Karpas-422 (cell line): ENCODE data around the gene NACA2. TPM values are rescaled to one million over a fixed set of nuclear protein-coding genes. Genes with fewer than 3 reads are reported as not detected.
"Not testable (repeated sequence)": the region's sequence is repeated elsewhere in the genome, so short reads cannot be mapped to it uniquely, and the experiment has no call there.

Experiments
- DNase-seq: peaks from one replicate; pipeline ENCODE4 v3.0.0-alpha.2; 2015
- H2AFZ ChIP-seq: fragments of 200-600 bp; sonication (generic); 2 replicates; pipeline ENCODE4 v1.6.1; 2014; ENCODE audit warnings: antibody characterized with exemption, low read length, mixed read lengths
- H3K27ac ChIP-seq: fragments of 200-600 bp; sonication (generic); 2 replicates; pipeline ENCODE4 v1.5.1; 2014; ENCODE audit warnings: mild to moderate bottlenecking, low read length, moderate library complexity
- H3K27me3 ChIP-seq: fragments of 200-600 bp; sonication (generic); 2 replicates; pipeline ENCODE4 v1.6.1; 2014; ENCODE audit warnings: low read length, mixed read lengths
- H3K36me3 ChIP-seq: fragments of 200-600 bp; sonication (generic); 2 replicates; pipeline ENCODE4 v1.6.1; 2014; ENCODE audit warnings: low read length, mixed read lengths; ENCODE audit not compliant: insufficient read depth
- H3K4me1 ChIP-seq: fragments of 200-600 bp; sonication (generic); 2 replicates; pipeline ENCODE4 v1.6.1; 2014; ENCODE audit warnings: mild to moderate bottlenecking, low read length, mixed read lengths
- H3K4me2 ChIP-seq: fragments of 200-600 bp; sonication (generic); 2 replicates; pipeline ENCODE4 v1.6.1; 2014; ENCODE audit warnings: low read length, low read depth, mild to moderate bottlenecking; ENCODE audit not compliant: poor library complexity, severe bottlenecking
- H3K4me3 ChIP-seq: fragments of 200-600 bp; sonication (generic); 2 replicates; pipeline ENCODE4 v1.5.1; 2014; ENCODE audit warnings: mild to moderate bottlenecking, antibody characterized with exemption, low read length, mixed read lengths
- H3K79me2 ChIP-seq: fragments of 200-600 bp; sonication (generic); 2 replicates; pipeline ENCODE4 v1.6.1; 2014; ENCODE audit warnings: mild to moderate bottlenecking, low read length, mixed read lengths
- H3K9ac ChIP-seq: fragments of 200-600 bp; sonication (generic); 2 replicates; pipeline ENCODE4 v1.6.0; 2014; ENCODE audit warnings: low read length
- H3K9me2 ChIP-seq: fragments of 200-600 bp; sonication (generic), shearing (Covaris generic); replicated peaks from 2 replicates; pipeline ENCODE4 v1.6.0; 2014; ENCODE audit warnings: mild to moderate bottlenecking, low read length, moderate library complexity; ENCODE audit not compliant: insufficient read depth
- H3K9me3 ChIP-seq: fragments of 300-700, 200-600 bp; sonication (generic); 2 replicates; pipeline ENCODE4 v1.6.1; 2014; ENCODE audit warnings: low read length, mixed read lengths
- H4K20me1 ChIP-seq: fragments of 200-600 bp; sonication (generic); 2 replicates; pipeline ENCODE4 v1.6.1; 2014; ENCODE audit warnings: mild to moderate bottlenecking, antibody characterized with exemption, low read length, low read depth; ENCODE audit not compliant: insufficient read depth
- total RNA-seq: library from RNA; depleted of rRNA; stranded (reverse); fragments of >200 nt; shearing (Covaris generic); gene quantifications from 2 replicates; pipeline ENCODE4 v1.2.3, GENCODE V29; 2014; ENCODE audit warnings: low replicate concordance

NACA2 gene
- total RNA-seq, 1 experiment from 2014 or later: not detected

GRCh38 chr17:61580502-61580901 lies 10.5 kb downstream of the NACA2 start:
- H3K27ac ChIP-seq: no peak overlapping the region
- H2AFZ ChIP-seq: no peak overlapping the region
- H3K4me3 ChIP-seq: no peak overlapping the region
- no peak overlapping the region for H3K9ac ChIP-seq
- H4K20me1 ChIP-seq: no peaks in the 10 kb centered on the region
- H3K9me3 ChIP-seq: no peaks in the 10 kb centered on the region
- H3K79me2 ChIP-seq: no peaks in the 10 kb centered on the region
- no peak for DNase-seq
- no peaks in the 10 kb centered on the region for H3K9me2 ChIP-seq
- H3K27me3 ChIP-seq: no peaks in the 10 kb centered on the region
- H3K4me1 ChIP-seq: peaks cover 5% of the 10 kb centered on the region; the same call in 1 of the 2 replicates
- no peak overlapping the region for H3K4me2 ChIP-seq
- no peaks in the 10 kb centered on the region for H3K36me3 ChIP-seq

DNA sequence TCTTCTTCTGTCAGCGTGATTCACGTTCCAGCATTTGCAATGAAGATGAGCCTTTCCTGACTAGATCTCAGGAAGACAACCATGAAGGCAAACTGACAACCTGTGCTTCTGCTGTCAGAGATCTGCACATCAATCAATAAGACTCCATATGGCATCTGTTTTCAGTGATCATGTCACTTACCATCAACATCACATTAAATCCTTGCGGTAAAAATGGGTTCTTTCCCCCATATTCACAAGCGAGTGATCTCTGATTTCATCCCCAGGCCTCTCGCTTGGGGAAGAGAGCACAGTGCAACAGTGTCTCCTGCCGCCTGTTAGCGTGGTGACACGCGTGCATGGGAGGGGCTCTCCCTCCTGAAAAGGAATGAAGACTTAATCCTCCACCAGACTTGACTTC lies 11.1 kb downstream of the NACA2 start:
- Histone ChIP-seq H3K9ac (no peak overlapping the region), H3K4me2 (no peak overlapping the region)

DNA sequence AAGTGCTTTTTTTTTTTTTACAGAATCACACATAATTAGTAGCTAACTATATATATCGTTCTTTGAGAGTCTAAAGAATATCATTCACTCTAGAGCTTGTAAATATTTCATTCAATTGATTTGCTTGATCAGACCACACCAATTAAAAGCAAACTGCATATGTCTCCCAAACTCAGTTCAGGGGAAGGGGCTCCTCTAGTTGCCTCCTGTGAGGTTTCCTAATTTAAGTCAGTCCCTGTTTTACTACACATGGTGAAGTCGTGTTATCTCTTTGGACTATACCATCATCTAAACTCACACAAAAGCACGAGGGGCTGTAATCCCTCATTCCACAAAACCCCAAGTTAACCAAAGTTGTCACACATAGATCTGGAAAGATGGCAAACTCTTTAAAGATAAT lies 11.7 kb downstream of the NACA2 start:
- no peaks in the 10 kb centered on the region for H3K9me2 ChIP-seq
- no peaks in the 10 kb centered on the region for H3K36me3 ChIP-seq
- DNase-seq: no peak
- H3K9ac ChIP-seq: no peak overlapping the region
- H3K4me1 ChIP-seq: no peaks in the 10 kb centered on the region
- H2AFZ ChIP-seq: no peak overlapping the region
- H3K79me2 ChIP-seq: no peaks in the 10 kb centered on the region
- H3K27me3 ChIP-seq: no peaks in the 10 kb centered on the region
- H3K9me3 ChIP-seq: no peaks in the 10 kb centered on the region
- no peak overlapping the region for H3K4me3 ChIP-seq
- no peaks in the 10 kb centered on the region for H4K20me1 ChIP-seq
- H3K4me2 ChIP-seq: no peak overlapping the region
- no peak overlapping the region for H3K27ac ChIP-seq

More for the DNA sequence above, 11.1 kb downstream of the NACA2 start:
- H3K27ac ChIP-seq: no peak overlapping the region
- H3K9me2 ChIP-seq: no peaks in the 10 kb centered on the region
- no peaks in the 10 kb centered on the region for H3K27me3 ChIP-seq
- H3K4me1 ChIP-seq: peaks cover 4% of the 10 kb centered on the region; the same call in 1 of the 2 replicates
- H3K9me3 ChIP-seq: no peaks in the 10 kb centered on the region
- no peak overlapping the region for H3K4me3 ChIP-seq
- H3K79me2 ChIP-seq: no peaks in the 10 kb centered on the region
- no peak overlapping the region for H2AFZ ChIP-seq
- no peaks in the 10 kb centered on the region for H3K36me3 ChIP-seq
- DNase-seq: no peak
- H4K20me1 ChIP-seq: no peaks in the 10 kb centered on the region

DNA sequence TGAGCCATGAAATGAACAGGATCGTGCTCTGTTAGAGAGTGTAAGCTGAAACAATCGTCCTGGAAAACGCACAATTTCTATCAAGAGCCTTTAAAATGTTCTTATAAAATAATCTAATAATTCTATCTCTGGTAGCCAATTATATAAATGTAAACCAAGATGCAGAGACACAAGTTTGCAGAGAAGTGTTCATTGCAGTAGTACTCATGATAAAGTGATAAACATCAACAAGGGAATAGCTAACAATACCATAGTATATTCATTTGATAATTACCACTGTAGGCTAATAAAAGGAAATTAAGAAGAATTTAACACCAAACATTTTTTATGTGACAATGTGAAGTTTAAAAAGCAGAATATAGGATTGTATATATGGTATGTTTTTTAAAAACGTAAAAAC lies 12.4 kb downstream of the NACA2 start:
- Histone ChIP-seq H4K20me1 (no peaks in the 10 kb centered on the region), H3K9me2 (no peaks in the 10 kb centered on the region), H3K9me3 (no peaks in the 10 kb centered on the region), H3K4me2 (no peak overlapping the region), H2AFZ (no peak overlapping the region), H3K4me3 (no peak overlapping the region), H3K27ac (no peak overlapping the region), H3K27me3 (no peaks in the 10 kb centered on the region), H3K79me2 (no peaks in the 10 kb centered on the region), H3K36me3 (no peaks in the 10 kb centered on the region), H3K9ac (no peak overlapping the region), H3K4me1 (no peaks in the 10 kb centered on the region)
- no peak for DNase-seq

- Histone ChIP-seq H3K9me3 (no peaks in the 10 kb centered on the region), H3K4me1 (no peaks in the 10 kb centered on the region), H3K4me2 (no peak overlapping the region), H3K36me3 (no peaks in the 10 kb centered on the region), H4K20me1 (no peaks in the 10 kb centered on the region), H3K79me2 (no peaks in the 10 kb centered on the region), H3K27me3 (no peaks in the 10 kb centered on the region), H3K27ac (no peak overlapping the region), H3K9me2 (no peaks in the 10 kb centered on the region), H3K9ac (no peak overlapping the region), H3K4me3 (no peak overlapping the region), H2AFZ (no peak overlapping the region)
- DNase-seq: no peak
Measured at GRCh38 chr17:61575983-61576382, 15.0 kb downstream of the NACA2 start.

DNA sequence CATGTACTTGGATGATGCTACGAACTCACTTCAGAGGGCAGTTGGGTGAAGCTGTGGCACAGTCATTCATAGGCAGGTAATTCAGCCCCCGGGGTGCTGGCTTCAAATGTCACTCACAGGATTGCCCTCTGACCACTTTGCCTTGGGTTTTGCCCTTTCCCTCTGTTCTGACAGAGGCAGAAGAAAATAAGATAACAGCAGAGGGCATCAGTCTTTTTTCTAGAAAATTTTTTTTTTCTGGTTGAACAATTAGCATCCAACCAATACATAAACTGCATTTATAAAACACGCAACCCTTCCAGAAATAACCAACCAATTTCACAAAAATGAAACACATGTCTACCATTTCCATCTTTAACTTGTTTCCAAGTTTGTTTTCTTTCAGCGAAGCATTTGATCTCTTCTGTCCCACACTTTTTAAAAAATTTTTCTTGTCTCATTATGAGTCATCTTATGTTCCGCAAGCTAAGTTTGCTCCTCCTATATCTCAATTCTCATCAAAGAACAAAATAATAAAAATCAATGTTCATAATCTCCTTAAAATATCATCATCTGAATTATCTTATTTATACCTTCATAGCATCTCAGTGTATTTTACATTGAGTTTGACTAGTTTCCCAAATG lies 15.6 kb downstream of the NACA2 start:
- no peak overlapping the region for H3K4me2 ChIP-seq

DNA sequence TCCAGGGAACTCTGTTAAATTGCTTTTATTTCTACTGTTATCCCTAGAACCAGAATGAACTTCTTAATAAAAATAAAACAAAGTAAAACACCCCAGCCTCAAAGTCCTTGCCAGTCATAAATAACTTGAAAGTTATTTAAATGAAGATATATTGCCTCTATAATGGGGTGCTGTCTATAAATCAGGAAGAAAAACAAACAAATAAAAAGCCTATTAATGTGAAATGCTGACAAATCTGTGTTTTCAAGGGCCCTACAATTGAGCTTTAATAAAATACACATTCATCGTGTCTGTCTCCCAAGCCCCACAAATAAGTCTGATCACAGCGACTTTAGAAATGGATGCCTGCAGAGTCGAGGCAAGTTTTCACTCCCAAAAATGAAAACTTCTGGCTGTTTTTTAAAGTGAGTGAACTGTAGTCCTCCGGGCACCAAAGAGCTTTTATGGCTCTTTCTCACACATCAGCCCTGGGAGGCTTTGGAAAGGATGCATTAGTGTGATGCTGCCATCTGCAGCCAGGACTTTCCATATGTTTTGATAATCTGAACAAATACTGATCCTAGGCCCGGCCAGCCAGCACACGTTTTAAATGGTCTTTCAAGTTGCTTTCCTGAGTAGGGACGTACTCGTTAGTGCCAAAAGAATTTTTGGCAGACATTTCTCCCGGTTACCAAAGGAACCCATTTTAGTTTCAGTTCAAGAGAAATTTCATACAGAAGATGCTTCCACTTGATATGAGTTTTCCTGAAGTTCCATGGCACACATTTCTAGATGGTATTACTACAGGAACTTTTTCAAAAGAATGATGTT lies 16.3 kb downstream of the NACA2 start:
- H3K36me3 ChIP-seq: no peaks in the 10 kb centered on the region
- no peak overlapping the region for H3K27ac ChIP-seq
- no peaks in the 10 kb centered on the region for H4K20me1 ChIP-seq
- no peaks in the 10 kb centered on the region for H3K27me3 ChIP-seq
- no peak overlapping the region for H2AFZ ChIP-seq
- no peaks in the 10 kb centered on the region for H3K9me3 ChIP-seq
- no peaks in the 10 kb centered on the region for H3K79me2 ChIP-seq
- no peaks in the 10 kb centered on the region for H3K4me1 ChIP-seq
- no peak overlapping the region for H3K4me3 ChIP-seq
- H3K9me2 ChIP-seq: no peaks in the 10 kb centered on the region
- DNase-seq: peak; percentile 12
- H3K9ac ChIP-seq: no peak overlapping the region
- H3K4me2 ChIP-seq: no peak overlapping the region

More for the DNA sequence above, 15.6 kb downstream of the NACA2 start:
- Histone ChIP-seq H3K27me3 (no peaks in the 10 kb centered on the region), H3K9me2 (no peaks in the 10 kb centered on the region), H3K79me2 (no peaks in the 10 kb centered on the region), H3K9me3 (no peaks in the 10 kb centered on the region), H3K4me3 (no peak overlapping the region), H3K9ac (no peak overlapping the region), H3K36me3 (no peaks in the 10 kb centered on the region), H3K27ac (no peak overlapping the region), H2AFZ (no peak overlapping the region), H3K4me1 (no peaks in the 10 kb centered on the region), H4K20me1 (no peaks in the 10 kb centered on the region)
- DNase-seq: no peak

GRCh38 chr17:61572547-61572946 lies 18.5 kb downstream of the NACA2 start:
- H3K4me1 ChIP-seq, H2AFZ ChIP-seq, H3K9ac ChIP-seq, H3K4me2 ChIP-seq, H3K27ac ChIP-seq, H3K27me3 ChIP-seq, H3K9me3 ChIP-seq, H3K9me2 ChIP-seq, H4K20me1 ChIP-seq, H3K36me3 ChIP-seq, H3K4me3 ChIP-seq, H3K79me2 ChIP-seq: not testable (repeated sequence)
- peak; percentile 2 for DNase-seq
